Psoas muscle (tissue), 8 donors: ENCODE measurements around the gene CLASP1. TPM values are rescaled to one million over a fixed set of nuclear protein-coding genes. Genes with fewer than 3 reads are reported as not detected.

Source experiments
- ATAC-seq, 4 donors: fragments of 200-7000 bp; cut with Tn5 transposase; one replicate each; pipeline ENCODE4 v1.9.1; 2020; ENCODE audit warnings: moderate library complexity in 3 of 4, mild to moderate bottlenecking in 2 of 4
- DNase-seq, 2 donors: peaks; one replicate each; pipeline ENCODE4 v3.0.0-alpha.2; 2020
- H3K27ac ChIP-seq: fragments of 200-600 bp; one replicate; pipeline ENCODE4 v1.8.0; 2022
- H3K27me3 ChIP-seq, 3 donors: fragments of 200-600 bp in 1 of 3; one replicate each; pipeline versions ENCODE4 v1.6.1 to v1.8.0; 2013 to 2022; ENCODE audit warnings: low read length in 2 of 3, mild to moderate bottlenecking in 2 of 3, moderate library complexity in 1 of 3; ENCODE audit not compliant: insufficient read depth in 3 of 3
- H3K36me3 ChIP-seq, 2 donors: fragments of 200-600 bp in 1 of 2; one replicate each; pipeline versions ENCODE4 v1.6.1 to v1.8.0; 2013 to 2022; ENCODE audit warnings: low read depth in 1 of 2, mild to moderate bottlenecking in 1 of 2, moderate library complexity in 1 of 2; ENCODE audit not compliant: insufficient read depth in 1 of 2
- H3K4me1 ChIP-seq: fragments of 200-600 bp; one replicate; pipeline ENCODE4 v1.8.0; 2022
- H3K4me3 ChIP-seq: fragments of 200-600 bp; one replicate; pipeline ENCODE4 v1.8.0; 2022; ENCODE audit warnings: mild to moderate bottlenecking
- H3K9me3 ChIP-seq: fragments of 200-600 bp; one replicate; pipeline ENCODE4 v1.8.0; 2022
- CTCF ChIP-seq: fragments of 200-600 bp; IDR thresholded peaks from one replicate; pipeline ENCODE4 v1.8.0; 2022; ENCODE audit warnings: antibody characterized with exemption
- WGBS, 3 donors: extraction: QIAGEN DNeasy Blood & Tissue Kit; methylation state at CpG; one replicate each; pipeline versions ENCODE4 v1.1.6 to v1.1.7; 2013; 5-methylcytosine and 5-hydroxymethylcytosine counted together
- intact Hi-C, 2 donors: fragments of 100-400 bp; cut with DNase I; formaldehyde crosslinking; loops; one replicate each; pipeline versions ENCODE4 v1.11.0 to v1.14.2; 2022
- polyA plus RNA-seq, 3 donors: library from polyadenylated mRNA; stranded (reverse); fragments of 200-250 nt; gene quantifications; one replicate each; pipeline ENCODE4 v1.2.3, GENCODE V29; 2013
- total RNA-seq, 4 donors: library from RNA; stranded (reverse); fragmentation: NEBNext Ultra II Directional in 2 of 4; extraction: Animal tissue kit (Norgen Biotek cat#: 25700) in 2 of 4; gene quantifications; one replicate each; pipeline versions ENCODE4 v1.2.1 to v1.2.4, GENCODE V29; 2021 to 2023
- donor health status: healthy with polysubstance abuse.
- donor health status: DM: no; HTN: no; CAD: no; lungs with moderate emphysema.
- donor health status: Bipolar disorder and iron deficiency.
- donor health status: healthy.
- donor health status: DM: yes; HTN: yes; CAD: no.
- donor health status: DM: no; HTN: no; CAD: no.
- donor health status: DM: no; HTN: no; CAD: no.
- donor health status: DM: yes; HTN: yes; CAD: no.

CLASP1 gene
- total and polyA plus RNA-seq, 7 donors, result 11.6 to 60.7 (median 38.8) TPM

- Histone ChIP-seq H3K27ac (no peak overlapping the region), H3K36me3 (peaks cover 5 to 79% of the 10 kb centered on the region in 2 donors), H3K27me3 (no peaks in the 10 kb centered on the region), H3K4me3 (no peak overlapping the region), H3K9me3 (no peaks in the 10 kb centered on the region), H3K4me1 (peaks cover 4% of the 10 kb centered on the region)
- no peak for TF ChIP-seq CTCF
- DNase-seq, result no peak
- intact Hi-C loops, result no loop called here
- no peak for ATAC-seq
Measured at GRCh38 chr2:121368836-121369235, 280.4 kb downstream of the CLASP1 start.

GRCh38 chr2:121368155-121368554, 281.1 kb downstream of the CLASP1 start:
- WGBS, 3 donors, result 95 to 96% (median 96%) methylated on average over 7 of the region's 7 CpGs
- no peak for TF ChIP-seq CTCF
- intact Hi-C loops, result no loop called here
- H3K36me3 ChIP-seq, result peaks cover 5 to 78% of the 10 kb centered on the region in 2 donors
- no peaks in the 10 kb centered on the region for H3K9me3 ChIP-seq
- no peak overlapping the region for H3K27ac ChIP-seq
- DNase-seq (no peak), ATAC-seq (no peak)
- no peaks in the 10 kb centered on the region for H3K27me3 ChIP-seq
- peaks cover 11% of the 10 kb centered on the region for H3K4me1 ChIP-seq
- H3K4me3 ChIP-seq, result no peak overlapping the region

- ATAC-seq (no peak), DNase-seq (no peak)
- peaks cover 12% of the 10 kb centered on the region for H3K4me1 ChIP-seq
- no peak for TF ChIP-seq CTCF
- no peak overlapping the region for H3K4me3 ChIP-seq
- H3K27ac ChIP-seq, result no peak overlapping the region
- H3K9me3 ChIP-seq, result no peaks in the 10 kb centered on the region
- H3K36me3 ChIP-seq, result peaks cover 0 to 80% of the 10 kb centered on the region in 2 donors
- intact Hi-C loops, result no loop called here
- 92 to 97% (median 94%) methylated on average over 26 of the region's 26 CpGs for WGBS, 3 donors
- no peaks in the 10 kb centered on the region for H3K27me3 ChIP-seq
Measured at GRCh38 chr2:121367246-121367900, 281.9 kb downstream of the CLASP1 start.

- ATAC-seq (no peak), DNase-seq (no peak)
- peaks cover 2 to 81% of the 10 kb centered on the region in 2 donors for H3K36me3 ChIP-seq
- no peaks in the 10 kb centered on the region for H3K27me3 ChIP-seq
- H3K27ac ChIP-seq, result no peak overlapping the region
- H3K9me3 ChIP-seq, result no peaks in the 10 kb centered on the region
- intact Hi-C loops, result no loop called here
- H3K4me1 ChIP-seq, result peaks cover 16% of the 10 kb centered on the region
- no peak for TF ChIP-seq CTCF
- H3K4me3 ChIP-seq, result no peak overlapping the region
Measured at GRCh38 chr2:121366040-121366439, 283.2 kb downstream of the CLASP1 start.

GRCh38 chr2:121365061-121365460, 284.2 kb downstream of the CLASP1 start:
- ATAC-seq (no peak), DNase-seq (no peak)
- intact Hi-C loops, result no loop called here
- H3K27ac ChIP-seq, result no peak overlapping the region
- H3K27me3 ChIP-seq, result no peaks in the 10 kb centered on the region
- H3K36me3 ChIP-seq, result peaks cover 2 to 73% of the 10 kb centered on the region in 2 donors
- H3K4me1 ChIP-seq, result peaks cover 26% of the 10 kb centered on the region
- H3K9me3 ChIP-seq, result no peaks in the 10 kb centered on the region
- no peak overlapping the region for H3K4me3 ChIP-seq
- TF ChIP-seq CTCF, result no peak
- WGBS, 3 donors, result 92 to 95% (median 93%) methylated on average over 14 of the region's 14 CpGs
